Suprapubic skin (tissue), 3 donors: ENCODE results near the gene TBC1D8.

Source experiments
- POLR2AphosphoS5 ChIP-seq, 3 donors: sonication (generic); formaldehyde crosslinking; IDR thresholded peaks; one replicate each; pipeline ENCODE4 v1.6.1; 2017; ENCODE audit warnings: antibody characterized with exemption in 3 of 3
- TF ChIP-seq, protein P1 (sequence below), 2 donors: fragments of 200-600 bp in 1 of 2; fragments of 450-650 bp in 1 of 2; sonication (generic) in 1 of 2; IDR thresholded peaks; one replicate each; pipeline ENCODE4 v1.5.1; 2016 to 2019; ENCODE audit warnings: antibody characterized with exemption in 2 of 2, mild to moderate bottlenecking in 1 of 2, moderate library complexity in 1 of 2

DNA sequence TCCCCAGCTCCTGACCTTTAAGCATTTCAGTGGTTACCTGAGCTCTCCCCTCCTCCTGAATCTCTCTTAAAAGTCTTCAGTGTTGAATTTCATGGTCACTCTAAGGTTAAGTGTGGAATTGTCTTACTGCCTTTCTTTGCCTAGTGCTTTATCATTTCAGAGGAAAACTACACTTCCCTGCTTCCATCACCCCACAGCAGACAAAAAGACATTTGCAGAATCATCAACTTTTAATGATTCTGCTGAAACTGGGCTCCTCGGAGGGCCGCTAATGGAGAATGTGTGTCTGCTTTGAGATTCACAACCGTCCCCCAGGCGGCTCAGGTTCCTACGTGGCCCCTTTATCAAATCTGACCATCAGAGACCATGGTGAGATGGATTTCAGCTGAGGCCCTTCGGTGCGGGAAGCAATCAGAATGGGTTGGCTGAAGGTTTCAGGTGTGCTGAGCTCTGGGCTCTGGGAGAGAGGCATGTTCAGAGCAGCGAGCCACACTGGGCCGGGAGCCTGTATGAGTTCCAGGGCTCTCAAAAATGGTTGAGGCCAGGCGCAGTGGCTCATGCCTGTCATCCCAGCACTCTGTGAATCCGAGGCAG, 41.9 kb upstream of the TBC1D8 start:
- TF ChIP-seq, protein P1, sequence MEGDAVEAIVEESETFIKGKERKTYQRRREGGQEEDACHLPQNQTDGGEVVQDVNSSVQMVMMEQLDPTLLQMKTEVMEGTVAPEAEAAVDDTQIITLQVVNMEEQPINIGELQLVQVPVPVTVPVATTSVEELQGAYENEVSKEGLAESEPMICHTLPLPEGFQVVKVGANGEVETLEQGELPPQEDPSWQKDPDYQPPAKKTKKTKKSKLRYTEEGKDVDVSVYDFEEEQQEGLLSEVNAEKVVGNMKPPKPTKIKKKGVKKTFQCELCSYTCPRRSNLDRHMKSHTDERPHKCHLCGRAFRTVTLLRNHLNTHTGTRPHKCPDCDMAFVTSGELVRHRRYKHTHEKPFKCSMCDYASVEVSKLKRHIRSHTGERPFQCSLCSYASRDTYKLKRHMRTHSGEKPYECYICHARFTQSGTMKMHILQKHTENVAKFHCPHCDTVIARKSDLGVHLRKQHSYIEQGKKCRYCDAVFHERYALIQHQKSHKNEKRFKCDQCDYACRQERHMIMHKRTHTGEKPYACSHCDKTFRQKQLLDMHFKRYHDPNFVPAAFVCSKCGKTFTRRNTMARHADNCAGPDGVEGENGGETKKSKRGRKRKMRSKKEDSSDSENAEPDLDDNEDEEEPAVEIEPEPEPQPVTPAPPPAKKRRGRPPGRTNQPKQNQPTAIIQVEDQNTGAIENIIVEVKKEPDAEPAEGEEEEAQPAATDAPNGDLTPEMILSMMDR (IDR thresholded peaks at IDR 0.05): no peak
- TF ChIP-seq POLR2AphosphoS5 (IDR thresholded peaks at IDR 0.05): no peak
